CD4-positive, alpha-beta T cell treated with Interleukin-6 for 4 hours (primary cell): ENCODE measurements around the gene SLC39A11.
"Not testable (repeated sequence)": the region's sequence is repeated elsewhere in the genome, so short reads cannot be mapped to it uniquely, and the experiment has no call there.

Experiments used
- DNase-seq: peaks from one replicate; pipeline ENCODE4 v3.0.0-alpha.2; 2020; ENCODE audit warnings: mixed read lengths

The SLC39A11 gene

DNA sequence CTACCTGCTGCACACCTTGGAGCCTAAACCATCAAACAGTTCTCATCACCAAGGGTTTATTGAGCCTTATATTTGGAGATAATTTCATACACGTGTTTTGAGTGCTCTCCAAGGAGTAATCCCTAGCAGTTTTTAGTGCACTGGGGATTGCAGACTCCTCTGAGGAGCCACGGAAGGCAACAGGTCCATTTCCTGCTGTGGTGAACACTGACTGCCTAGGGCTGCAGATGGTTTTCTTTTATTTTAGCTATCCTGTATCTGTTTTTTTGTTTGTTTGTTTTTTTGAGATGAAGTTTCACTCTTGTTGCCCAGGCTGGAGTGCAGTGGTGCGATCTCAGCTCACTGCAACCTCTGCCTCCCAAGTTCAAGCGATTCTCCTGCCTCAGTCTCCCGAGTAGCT lies 93.0 kb downstream of the SLC39A11 start:
- DNase-seq, result not testable (repeated sequence)

- no peak for DNase-seq
These were observed 94.1 kb downstream of the SLC39A11 start for GRCh38 chr17:72998343-72998742.

DNA sequence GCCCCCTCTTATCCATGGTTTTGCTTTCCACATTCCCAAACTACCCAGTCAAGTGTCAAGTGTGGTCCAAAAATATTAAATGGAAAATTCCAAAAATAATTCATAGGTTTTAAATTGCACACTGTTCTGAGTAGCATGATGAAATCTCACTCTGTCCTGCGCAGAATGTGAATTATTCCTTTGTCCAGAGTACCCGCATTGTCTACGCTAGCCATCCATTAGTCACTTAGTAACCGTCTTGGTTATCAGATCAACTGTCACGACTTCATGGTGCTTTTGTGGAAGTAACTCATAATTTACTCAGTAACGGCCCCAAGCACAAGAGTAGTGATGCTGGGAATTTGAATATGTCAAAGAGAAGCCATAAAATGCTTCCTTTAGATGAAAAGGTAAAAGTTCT lies 94.9 kb downstream of the SLC39A11 start:
- DNase-seq, result no peak

DNA sequence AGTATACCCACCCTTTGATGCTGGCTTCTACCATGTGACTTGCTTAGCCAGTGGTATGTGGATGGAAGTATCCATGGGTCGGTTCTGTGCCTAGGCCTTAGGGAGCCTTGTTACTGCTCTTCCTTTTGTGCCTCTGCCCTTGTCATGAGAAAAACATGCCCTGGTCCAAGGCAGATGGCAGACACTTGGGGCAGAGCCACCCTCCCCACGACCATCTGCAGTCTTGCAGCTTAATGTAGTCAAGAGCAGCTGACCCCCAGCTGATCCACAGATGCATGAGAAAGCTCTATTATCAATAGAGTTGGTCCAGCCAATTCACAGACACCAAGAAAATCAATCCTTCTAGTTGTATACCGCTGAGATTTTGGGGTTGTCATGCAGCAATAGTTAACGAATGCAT lies 95.7 kb downstream of the SLC39A11 start:
- DNase-seq, result no peak

GRCh38 chr17:72995008-72995656 lies 97.4 kb downstream of the SLC39A11 start:
- DNase-seq, result no peak

GRCh38 chr17:72992783-72993467 lies 99.6 kb downstream of the SLC39A11 start:
- DNase-seq, result not testable (repeated sequence)

GRCh38 chr17:72991651-72992050 lies 100.8 kb downstream of the SLC39A11 start:
- DNase-seq, result no peak

DNA sequence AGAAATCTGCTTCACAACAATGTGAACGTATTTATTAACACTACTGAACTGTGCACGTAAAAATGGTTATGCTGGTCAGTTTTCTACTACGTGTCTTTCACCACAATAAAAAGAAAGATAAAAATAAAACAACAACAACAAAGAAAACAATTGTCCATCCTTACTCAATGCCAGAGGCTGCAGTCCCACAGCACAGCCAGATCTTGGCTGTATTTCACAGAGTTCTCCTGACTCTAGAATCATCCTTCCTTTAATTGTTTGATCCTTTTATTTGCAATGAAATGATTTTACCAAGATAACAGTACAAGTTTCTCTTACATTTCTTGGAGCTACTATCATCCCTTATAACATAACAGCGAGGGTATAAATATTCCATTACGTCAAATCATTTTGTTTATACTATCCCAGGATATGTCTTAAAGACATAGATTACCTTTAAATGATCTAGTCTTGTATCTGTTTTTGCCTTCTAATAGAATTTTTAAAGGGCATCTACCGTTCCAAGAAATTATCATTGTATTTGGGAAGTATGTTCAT lies 103.3 kb downstream of the SLC39A11 start:
- DNase-seq, result no peak

- DNase-seq, result no peak
These were observed 104.0 kb downstream of the SLC39A11 start for GRCh38 chr17:72988451-72988850.

DNA sequence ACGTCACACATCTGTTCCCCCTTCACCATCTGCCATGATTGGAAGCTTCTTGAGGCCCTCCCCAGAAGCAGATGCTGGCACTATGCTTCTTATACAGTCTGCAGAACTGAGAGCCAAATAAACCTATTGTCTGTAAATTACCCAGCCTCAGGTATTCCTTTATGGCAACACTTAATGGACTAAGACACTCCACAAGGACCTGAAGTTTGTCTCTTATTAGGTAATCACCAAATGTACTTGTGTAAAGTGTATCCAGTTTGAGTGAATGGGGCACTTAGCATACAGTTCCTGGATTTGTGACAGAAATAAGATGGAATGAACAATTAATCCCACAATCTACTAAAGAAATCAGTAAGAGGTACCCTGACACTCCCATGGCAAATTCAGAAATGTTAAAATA lies 105.3 kb downstream of the SLC39A11 start:
- no peak for DNase-seq

DNA sequence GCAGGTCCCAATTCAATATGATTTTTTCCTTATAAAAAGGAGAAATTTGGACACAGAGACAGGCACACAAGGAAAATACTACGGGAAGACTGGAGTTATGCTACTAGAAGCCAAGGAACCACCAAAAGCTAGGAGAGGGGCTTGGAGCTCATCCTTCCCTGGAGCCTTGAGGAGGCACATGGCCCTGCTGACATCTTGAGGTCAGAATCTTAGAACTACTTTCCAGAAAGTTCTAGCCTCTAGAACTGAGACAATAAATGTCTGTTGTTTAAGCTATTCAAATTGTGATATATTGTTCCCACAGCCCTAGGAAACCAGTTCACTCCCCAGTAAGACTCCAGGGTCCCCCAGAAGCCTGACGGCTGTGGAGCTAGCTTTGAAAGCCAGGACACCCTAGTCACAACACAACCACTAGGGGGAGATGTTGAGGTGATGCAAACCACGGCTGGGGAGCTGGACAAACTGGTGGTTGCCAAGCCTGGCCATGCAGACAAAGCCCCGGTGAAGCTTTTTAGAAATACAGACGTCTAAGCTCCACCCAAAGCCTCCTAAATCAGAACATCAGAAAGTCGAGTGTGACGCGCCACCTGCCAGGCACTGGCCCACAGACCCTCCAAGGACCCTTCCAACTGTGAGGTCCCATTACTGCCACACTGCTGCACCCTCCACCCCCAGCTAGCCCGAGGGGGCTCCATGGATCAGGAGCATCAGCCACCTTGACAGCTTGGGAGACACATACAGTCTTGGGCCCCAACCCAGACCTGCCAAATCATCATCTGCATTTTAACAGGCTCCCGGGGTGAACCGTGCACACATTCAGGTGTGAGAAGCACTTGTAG lies 106.4 kb downstream of the SLC39A11 start:
- DNase-seq, result peak; percentile 48

- no peak for DNase-seq
These were observed 107.6 kb downstream of the SLC39A11 start for GRCh38 chr17:72984926-72985325.

DNA sequence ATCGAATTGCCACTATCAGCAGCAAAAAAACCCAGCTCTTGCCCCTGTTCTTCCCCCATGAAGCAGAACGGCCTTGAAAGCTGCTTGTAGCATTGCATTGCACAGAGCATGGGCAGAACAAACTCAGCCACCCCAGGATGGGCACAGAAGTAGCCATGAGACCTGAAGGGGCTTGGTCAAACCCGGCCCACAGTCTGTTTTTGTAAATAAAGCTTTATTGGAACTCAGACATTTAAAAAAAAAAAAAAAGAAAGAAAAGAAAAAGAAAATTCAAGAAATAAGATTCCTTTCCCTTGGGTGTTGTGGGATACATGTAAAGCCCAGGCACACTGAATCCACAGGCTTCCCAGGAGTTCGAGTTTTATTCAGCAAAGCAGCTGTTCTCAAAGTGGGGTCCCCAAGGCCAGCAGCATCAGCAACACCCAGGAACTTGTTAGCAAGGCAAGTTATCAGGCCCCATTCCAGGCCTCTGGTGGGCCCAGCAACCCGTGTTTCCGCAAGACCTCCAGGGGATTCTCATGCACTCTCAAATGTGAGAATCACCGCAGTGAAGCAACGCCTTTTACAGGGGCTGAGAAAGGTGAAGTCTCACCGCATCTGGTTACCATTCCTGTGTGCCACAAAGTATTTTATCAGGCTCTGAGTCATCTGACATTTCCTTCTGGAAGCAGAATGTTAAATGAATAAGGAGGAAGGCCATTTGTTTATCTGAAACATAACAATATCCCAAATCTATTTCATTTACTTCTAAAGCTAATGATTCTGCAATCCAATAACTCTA lies 108.2 kb downstream of the SLC39A11 start:
- no peak for DNase-seq

DNA sequence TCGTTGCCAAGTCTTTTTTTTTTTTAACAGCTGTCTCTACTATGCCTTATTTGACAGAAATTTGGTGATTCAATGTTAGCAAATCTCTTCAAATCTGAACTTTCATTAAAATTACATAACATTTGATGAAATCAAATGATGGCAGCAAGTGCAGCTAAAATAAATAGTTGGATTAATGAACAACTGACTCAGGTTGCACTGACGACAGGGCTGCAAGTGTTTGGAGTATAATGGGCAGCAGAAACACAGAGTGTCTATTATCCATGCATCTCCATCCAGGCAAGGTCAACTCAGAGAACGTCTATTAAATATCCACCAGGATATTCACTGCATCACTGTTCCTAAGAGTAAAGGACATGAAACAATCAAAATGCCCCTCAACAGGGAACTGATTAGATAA lies 109.8 kb downstream of the SLC39A11 start:
- DNase-seq, result no peak

GRCh38 chr17:72978593-72979218 lies 113.8 kb downstream of the SLC39A11 start:
- DNase-seq, result no peak

GRCh38 chr17:72977771-72978417 lies 114.6 kb downstream of the SLC39A11 start:
- DNase-seq, result no peak

DNA sequence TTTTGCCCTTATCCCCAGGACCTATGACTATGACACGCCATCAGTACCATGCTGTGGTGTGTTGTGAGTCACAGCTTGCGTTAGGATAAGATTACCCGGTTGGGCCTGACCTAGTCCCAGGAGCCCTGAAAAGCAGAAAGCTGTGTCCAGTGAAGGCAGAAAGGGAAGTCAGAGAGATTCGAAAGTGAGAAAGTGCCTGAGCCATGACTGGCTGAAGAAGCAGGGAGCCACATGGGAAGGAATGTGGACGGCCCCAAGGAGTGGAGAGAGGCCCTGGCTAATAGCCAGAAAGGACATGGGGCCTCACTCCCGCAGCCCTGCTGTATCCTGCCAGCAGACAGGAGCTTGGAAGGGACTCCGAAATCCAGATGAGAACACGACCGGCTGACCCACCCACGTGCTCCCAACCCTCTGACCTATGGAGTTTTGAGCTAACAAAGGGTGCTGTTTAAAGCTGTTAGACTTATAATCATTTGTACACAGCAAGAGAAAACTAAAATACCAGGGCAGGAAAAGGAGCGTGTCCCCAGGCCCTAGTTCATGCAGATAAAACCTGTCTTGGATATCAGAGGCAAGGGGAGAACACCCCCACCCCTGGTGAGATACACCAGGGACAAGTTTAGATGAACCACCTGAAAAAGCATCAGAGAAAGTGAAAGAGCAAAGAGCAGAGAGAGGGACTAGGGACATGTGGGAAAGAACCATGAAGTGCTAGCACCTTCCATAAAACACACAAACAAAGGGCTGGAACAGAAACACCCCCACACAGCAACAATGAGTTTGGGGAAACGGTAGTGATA lies 115.3 kb downstream of the SLC39A11 start:
- no peak for DNase-seq

- no peak for DNase-seq
These were observed 117.0 kb downstream of the SLC39A11 start for GRCh38 chr17:72975509-72975908.

- DNase-seq, result no peak
These were observed 117.8 kb downstream of the SLC39A11 start for GRCh38 chr17:72974605-72975232.

- no peak for DNase-seq
These were observed 120.1 kb downstream of the SLC39A11 start for GRCh38 chr17:72972263-72972951.
